CD4-positive, alpha-beta T cell treated with Interleukin-1 beta for 1 hour (primary cell): ENCODE measurements around the gene UBASH3A.
A peak's percentile ranks its signal among the peaks of the same experiment; 100 is the strongest.
"Not testable (repeated sequence)": the region's sequence is repeated elsewhere in the genome, so short reads cannot be mapped to it uniquely, and the experiment has no call there.

Source experiments
- DNase-seq, 2 donors: peaks; one replicate each; pipeline ENCODE4 v3.0.0-alpha.2; 2020 to 2022

UBASH3A gene

DNA sequence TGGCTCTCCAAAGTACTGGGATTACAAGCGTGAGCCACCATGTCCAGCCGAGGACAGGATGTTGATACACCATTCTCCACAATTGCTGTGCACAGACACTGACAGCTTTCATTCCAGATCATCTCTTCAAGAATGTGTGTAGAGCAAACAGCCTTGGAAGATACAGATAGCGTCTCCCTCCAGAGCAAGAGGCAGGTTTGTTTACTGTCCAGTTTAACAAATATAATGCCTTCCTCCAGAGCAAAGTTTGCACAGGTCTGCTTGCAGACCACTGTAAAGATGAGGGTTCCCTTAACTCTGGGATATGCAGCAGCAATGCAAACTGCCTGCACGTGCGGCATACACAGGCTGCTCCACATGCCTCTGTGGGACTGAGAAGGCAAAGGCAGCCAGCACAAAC is 12.4 kb upstream of the UBASH3A start:
- no peak for DNase-seq

GRCh38 chr21:42392731-42393442 is 10.8 kb upstream of the UBASH3A start:
- DNase-seq = no peak

DNA sequence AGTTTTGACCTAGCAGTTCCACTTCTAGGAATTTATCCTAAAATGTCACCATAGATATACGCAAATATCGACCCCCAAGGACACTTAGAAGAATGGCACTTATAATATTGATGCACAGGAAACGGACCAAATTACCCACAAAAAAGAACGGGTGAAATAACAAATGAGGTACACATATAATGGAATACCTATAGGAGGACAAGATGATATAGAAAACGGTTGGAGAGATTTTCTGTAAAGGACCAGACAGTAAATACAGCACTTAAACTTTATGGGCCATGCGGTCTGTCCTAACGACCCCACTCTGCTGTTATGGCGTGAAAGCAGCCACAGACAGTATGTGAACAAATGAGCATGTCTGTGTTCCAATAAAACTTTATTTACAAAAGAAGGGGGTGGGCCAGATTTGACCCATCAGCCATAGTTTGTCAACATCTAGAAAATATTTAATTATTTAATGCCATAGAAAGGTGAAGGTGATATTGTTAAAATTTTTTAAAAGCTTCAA is 10.2 kb upstream of the UBASH3A start:
- no peak for DNase-seq

GRCh38 chr21:42395302-42395701 is 8.4 kb upstream of the UBASH3A start:
- DNase-seq = no peak

DNA sequence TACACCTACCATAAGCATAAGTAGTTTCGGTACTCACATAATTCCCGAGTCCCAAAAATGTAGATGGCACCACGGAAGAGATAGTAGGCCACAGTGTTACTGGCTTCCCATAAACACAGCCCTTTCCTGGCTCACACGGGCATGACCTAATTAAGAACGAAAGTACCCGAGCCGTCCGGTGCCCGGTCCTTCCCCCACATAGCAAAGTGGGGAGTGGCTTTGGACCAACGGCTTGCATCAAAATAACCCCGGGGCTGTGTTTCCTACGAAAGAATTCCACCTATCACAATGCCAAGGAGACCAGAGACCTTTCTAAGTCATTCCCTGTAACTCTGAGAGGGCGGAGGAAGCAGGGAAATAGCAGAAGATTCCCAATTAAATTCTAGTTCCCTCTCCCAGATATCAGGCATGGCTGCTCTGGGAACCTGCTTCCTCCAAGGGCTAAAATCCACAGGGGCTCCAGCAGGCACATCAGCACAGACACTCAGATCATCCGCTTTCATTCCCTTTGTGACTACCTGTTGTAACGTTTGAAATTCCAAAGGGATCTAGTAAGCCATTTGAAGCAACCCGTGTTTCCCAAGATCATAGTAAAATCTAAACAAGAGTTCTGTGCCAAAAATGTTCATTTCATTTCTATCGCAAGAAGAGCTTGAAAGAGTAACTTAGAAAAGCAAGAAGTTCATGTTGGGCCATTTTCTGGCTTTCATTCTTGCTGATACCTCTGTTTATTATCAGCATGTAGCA is 7.6 kb upstream of the UBASH3A start, which contains the start of gene TMPRSS3:
Gene TMPRSS3, minus strand, starts transcription at position 148 of the 747 bp plus-strand sequence. CDS start 635 bp downstream, outside the sequence.
- DNase-seq = no peak

- no peak for DNase-seq
These were observed 6.6 kb upstream of the UBASH3A start for GRCh38 chr21:42396799-42397745.

GRCh38 chr21:42397746-42398394 is 5.8 kb upstream of the UBASH3A start:
- DNase-seq = no peak

- no peak for DNase-seq
These were observed 5.2 kb upstream of the UBASH3A start for GRCh38 chr21:42398436-42399028.

DNA sequence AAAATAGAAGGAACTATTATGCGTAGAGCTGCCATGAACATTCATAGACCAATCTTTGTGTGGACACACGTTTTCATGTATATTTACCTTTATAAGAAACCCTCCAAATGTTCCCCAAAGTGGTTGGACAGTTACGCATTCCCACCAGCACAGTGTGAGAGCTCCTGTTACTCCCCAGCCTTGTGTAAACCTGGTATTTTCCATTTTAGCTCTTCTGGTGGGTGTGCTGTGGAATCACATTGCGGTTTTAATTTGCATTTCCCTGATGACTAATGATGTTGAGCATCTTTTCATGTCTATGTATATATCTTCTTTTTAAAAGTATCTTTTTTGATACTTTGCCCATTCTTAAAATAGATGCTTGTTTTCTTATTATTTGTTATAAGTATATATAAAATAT is 3.2 kb upstream of the UBASH3A start:
- no peak for DNase-seq

DNA sequence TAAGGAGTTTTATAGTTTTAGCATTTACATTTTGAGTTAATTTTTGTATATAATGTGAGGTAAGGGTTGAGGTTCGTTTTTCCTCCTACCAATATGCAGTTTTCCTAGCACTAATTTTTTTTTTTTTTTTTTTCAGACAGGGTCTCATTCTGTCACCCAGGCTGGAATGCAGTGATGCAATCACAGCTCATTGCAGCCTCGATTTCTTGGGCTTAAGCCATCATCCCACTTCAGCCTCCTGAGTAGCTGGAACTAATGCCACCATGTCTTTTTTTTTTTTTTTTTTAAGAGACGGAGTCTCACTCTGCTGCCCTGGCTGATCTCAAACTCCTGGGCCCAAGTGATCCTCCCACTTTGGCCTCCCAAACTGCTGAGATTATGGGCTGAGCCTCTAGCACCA is 2.5 kb upstream of the UBASH3A start:
- DNase-seq = no peak

DNA sequence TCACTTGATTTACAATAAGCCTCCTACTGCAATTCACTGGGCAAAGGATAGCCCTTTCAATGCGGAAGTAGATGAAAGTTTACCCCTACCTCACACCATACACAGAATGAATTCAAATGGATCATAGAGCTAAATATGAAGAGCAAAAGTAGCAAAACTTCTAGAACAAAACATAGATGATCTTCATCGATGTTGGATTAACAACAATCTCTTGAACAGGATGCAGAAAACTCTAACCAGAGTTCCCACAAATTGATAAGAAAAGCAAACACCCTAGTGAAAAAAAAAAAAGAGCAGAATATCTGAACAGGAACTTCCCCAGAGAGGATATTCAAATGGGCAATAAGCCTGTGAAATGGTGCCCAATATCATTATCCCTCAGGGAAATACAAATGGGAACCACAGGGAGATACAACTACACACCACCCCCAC is 1.9 kb upstream of the UBASH3A start:
- DNase-seq = no peak

GRCh38 chr21:42404539-42404938 is 837 bp downstream of the UBASH3A start:
- peak in 1 of 2 donors; percentile 27 for DNase-seq

DNA sequence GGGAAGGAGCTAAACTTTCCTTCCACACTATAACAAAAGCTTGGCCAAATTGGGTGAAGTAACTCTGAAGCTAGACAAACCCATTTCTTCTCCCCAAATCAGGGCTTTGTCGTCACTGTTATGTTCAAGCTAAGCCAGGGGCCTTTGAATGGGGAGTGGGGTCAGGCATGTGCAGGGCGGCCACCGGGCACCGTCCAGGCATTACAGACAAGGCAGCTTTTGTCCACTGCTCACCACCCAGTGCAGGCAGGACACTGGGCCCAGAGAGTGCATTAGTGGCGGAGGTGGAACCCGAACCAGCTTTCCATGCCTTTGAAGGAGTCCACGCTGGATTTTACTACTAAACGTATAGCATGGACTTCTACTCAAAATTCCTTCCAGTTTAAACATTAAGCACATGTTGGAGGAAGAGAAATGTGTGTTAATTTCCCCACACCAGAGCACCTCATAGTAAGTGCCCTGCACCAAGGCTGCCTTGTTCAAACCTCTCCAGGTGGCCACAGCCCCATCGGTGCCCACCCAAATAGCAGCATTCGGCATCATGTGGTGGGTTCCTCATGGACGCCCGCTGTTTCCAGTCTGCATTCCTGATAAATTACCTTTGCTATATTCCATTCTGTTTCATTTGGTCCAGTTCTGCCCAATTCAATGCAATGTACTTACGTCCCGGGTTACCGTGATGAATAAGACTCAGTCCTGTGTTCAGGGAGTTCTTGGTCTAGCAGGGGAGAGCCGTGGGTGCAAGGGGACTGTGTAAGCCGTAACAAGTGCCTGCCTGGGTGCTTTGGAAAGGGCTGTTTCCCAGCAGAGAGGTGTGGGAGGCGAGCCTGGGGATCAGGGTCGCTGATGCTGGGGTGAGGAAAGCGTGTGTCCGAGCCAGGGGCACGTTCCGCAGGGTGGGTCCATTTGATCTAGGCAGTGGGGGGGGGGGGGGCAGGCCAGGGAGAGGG is 1.6 kb downstream of the UBASH3A start:
- DNase-seq = no peak

DNA sequence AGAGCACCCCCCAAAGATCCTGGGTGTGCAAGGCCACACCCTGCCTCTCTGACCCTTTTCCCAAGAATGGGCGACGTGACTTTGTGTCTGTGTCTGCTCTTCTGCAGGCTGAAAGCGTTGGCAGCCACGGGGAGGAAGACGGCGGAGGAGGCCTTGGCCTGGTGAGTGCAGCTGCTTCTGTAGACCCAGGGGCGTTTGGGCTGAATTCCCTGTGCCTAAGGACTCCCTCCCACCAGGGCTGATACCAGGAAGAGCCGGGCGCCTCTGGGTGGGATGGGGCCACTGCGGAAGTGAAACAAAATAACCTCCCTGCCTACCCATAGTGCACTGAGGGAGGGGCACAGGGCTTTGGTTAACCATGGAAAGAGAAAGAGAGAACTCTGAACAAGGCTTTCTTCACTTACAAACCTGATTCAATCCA is 2.5 kb downstream of the UBASH3A start:
- peak in 1 of 2 donors; percentile 64 for DNase-seq

DNA sequence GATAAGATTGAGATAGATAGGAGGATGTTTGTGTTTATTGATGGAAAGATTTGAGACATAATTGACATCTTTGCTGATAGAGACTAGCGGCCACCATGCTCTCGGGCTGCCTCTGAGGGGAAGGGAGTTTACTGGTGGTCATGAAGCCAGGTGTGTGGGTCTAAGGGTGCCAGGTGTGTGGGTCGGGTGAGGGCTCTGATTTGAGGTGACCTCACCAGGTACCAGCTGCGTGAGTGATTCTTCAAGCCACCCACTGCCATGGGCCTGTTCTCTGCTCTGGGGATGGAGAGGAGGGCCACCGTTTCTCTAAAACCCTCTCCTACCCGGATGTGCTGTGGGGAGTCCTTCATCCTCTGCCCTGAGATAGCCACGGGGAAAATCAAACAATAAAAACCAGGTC is 3.2 kb downstream of the UBASH3A start:
- no peak for DNase-seq

- DNase-seq = no peak
These were observed 3.8 kb downstream of the UBASH3A start for GRCh38 chr21:42407476-42407875.

DNA sequence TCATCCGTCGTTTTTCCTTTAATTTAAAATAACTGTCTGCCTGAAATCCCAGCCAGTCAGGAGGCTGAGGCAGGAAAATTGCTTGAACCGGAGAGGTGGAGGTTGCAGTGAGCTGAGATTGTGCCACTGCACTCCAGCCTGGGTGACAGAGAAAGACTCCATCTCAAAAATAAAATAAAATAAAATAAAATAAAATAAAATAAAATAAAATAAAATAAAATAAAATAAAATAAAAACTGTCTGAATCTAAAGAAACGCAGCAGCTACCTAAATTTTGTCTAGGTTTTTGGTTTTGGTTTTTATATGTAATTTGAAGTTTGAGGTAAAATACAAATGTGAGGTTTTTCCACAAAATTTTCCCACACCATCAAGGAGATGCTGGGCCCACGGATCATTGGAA is 5.0 kb downstream of the UBASH3A start:
- DNase-seq = not testable (repeated sequence)

- no peak for DNase-seq
These were observed 5.7 kb downstream of the UBASH3A start for GRCh38 chr21:42409366-42409765.

DNA sequence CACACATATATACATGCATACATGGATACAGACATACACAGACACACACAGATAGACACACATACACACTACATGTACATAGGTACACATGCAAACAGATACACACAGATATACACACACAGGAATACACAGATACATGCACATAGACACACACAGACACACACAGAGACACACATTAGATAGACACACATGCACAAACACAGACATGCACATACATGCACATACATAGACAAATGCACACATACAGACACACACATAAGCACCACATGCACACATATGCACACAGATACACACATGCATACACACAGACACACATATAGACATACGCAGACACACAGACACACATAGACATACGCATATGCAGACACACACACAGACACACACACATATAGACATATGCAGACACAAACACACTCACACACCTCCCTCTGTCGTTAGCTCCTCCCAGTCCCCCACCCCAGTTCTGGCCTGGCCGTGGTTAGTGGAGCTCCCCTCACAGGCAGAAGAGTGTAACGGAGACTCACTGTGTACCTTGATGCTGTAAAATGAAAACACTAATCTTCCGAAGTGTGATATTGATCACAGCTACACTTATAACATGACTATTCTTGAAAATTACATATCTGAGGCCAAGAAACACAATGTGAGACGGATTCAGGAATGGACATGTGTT is 7.6 kb downstream of the UBASH3A start:
- peak in 1 of 2 donors; percentile 33 for DNase-seq
